WTC11 (cell line): ENCODE data around the gene CBFA2T2.

Experiments
- CTCF ChIP-seq: fragments of 200-600 bp; IDR thresholded peaks from 2 replicates; pipeline ENCODE4 v1.8.0; 2022; ENCODE audit warnings: antibody characterized with exemption
- HMGXB4 ChIP-seq: sonication (generic); formaldehyde crosslinking; IDR thresholded peaks from 2 replicates; pipeline ENCODE4 v1.8.1; 2023; ENCODE audit warnings: mild to moderate bottlenecking, moderate library complexity, missing genetic modification reagents
- IRF1 ChIP-seq: sonication (generic); formaldehyde crosslinking; IDR thresholded peaks from 2 replicates; pipeline ENCODE4 v1.8.0; 2023; ENCODE audit warnings: missing genetic modification reagents
- RORB ChIP-seq: fragments of 250-450 bp; sonication (Bioruptor Pico); IDR thresholded peaks from 2 replicates; pipeline ENCODE4 v1.9.0; 2021; ENCODE audit warnings: mild to moderate bottlenecking
- ZNF138 ChIP-seq: sonication (generic); formaldehyde crosslinking; conservative IDR thresholded peaks from 2 replicates; pipeline ENCODE4 v1.8.1; 2022; ENCODE audit warnings: mild to moderate bottlenecking, moderate library complexity, missing genetic modification reagents

- no peak for TF ChIP-seq CTCF
- no peak for TF ChIP-seq HMGXB4 (CRISPR knock-in tag)
- TF ChIP-seq RORB (CRISPR knock-in tag): no peak
- no peak for TF ChIP-seq ZNF138 (CRISPR knock-in tag)
- no peak for TF ChIP-seq IRF1
Observed at GRCh38 chr20:33612001-33612400, 122.1 kb downstream of the CBFA2T2 start.
